ENCODE measurements around the gene LFNG. TPM values are rescaled to one million over a fixed set of nuclear protein-coding genes. Genes with fewer than 3 reads are reported as not detected.

The LFNG gene
- total RNA-seq, 1 donor from 2014 or later: 10.6 TPM

DNA sequence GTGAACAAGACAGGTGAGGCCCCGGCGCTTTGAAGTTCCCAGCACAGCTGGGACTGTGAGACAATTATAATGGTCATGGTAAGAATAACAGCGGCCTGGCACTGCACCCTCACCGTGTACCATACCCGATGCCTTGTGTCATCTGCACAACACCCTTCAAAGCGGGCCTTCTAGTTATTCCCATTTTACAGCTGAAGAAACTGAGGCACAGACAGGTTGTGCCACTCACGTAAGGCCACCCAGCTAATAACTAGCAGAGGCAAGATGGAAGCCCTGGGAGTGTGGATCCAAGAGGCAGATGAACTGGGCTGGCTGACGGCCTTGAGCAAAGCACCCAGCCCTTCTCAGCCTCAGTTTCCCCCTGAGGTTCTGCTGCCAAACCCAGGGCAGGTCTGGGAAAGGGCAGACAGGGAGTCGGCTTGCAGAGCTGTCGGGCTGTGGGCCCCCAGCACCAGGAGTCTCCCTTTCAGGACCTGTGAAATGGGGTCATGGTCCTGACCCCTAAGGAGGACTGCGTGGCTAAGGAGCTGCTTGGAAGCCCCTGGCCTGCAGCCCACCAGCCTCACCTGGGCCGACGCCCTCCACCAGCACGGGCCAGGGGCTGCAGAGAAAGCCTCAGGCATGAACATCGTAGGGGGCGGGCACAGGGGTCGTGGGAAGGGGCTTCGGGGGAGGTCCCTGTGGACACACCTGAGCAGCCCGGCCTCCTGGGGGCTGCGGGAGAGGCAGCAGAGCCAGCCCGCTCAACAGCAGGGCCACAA is 15.3 kb upstream of the LFNG start:
- Mint-ChIP-seq H3K27me3 (peaks cover 6% of the 10 kb centered on the region), H3K9me3 (ENCODE audit: low read depth) (no peaks in the 10 kb centered on the region), H3K4me1 (ENCODE audit: low read depth) (peaks cover 2% of the 10 kb centered on the region), H3K36me3 (ENCODE audit: insufficient read depth) (no peaks in the 10 kb centered on the region), H3K27ac (no peak overlapping the region), H3K4me3 (ENCODE audit: low read depth) (no peak overlapping the region)
- DNase-seq (ENCODE audit: low spot score, unreplicated experiment): no peak
- TF ChIP-seq, protein P1, sequence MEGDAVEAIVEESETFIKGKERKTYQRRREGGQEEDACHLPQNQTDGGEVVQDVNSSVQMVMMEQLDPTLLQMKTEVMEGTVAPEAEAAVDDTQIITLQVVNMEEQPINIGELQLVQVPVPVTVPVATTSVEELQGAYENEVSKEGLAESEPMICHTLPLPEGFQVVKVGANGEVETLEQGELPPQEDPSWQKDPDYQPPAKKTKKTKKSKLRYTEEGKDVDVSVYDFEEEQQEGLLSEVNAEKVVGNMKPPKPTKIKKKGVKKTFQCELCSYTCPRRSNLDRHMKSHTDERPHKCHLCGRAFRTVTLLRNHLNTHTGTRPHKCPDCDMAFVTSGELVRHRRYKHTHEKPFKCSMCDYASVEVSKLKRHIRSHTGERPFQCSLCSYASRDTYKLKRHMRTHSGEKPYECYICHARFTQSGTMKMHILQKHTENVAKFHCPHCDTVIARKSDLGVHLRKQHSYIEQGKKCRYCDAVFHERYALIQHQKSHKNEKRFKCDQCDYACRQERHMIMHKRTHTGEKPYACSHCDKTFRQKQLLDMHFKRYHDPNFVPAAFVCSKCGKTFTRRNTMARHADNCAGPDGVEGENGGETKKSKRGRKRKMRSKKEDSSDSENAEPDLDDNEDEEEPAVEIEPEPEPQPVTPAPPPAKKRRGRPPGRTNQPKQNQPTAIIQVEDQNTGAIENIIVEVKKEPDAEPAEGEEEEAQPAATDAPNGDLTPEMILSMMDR (IDR thresholded peaks at IDR 0.05; ENCODE audit: unreplicated experiment): no peak

DNA sequence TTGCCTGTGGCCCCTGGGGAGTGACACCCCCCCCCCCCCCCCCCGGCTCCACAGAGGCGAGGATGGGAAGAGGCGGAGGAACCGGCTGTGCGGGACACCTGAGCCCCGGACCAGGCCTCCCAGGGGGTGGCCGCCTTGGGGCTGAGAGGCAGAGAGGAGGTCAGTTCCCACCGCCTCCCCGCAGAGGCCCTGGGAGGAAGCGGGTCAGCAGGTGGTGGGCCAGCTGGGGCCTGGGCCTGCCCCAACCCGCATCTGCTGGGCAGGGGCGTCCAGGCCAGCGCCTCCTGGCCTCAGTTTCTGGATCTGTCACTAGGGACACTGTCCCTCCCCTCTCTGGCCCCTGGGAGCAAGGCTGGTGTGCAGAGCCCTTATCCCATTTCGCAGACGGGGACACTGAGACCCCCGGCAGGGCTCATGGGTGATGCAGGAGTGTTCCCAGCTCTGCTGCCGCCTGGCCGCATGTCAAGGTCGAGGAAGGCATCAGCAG is 14.6 kb upstream of the LFNG start:
- no peak for DNase-seq (ENCODE audit: low spot score, unreplicated experiment)
- H3K4me1 Mint-ChIP-seq (ENCODE audit: low read depth): peaks cover 2% of the 10 kb centered on the region
- H3K27ac Mint-ChIP-seq: no peak overlapping the region
- TF ChIP-seq, protein P1 (IDR thresholded peaks at IDR 0.05; ENCODE audit: unreplicated experiment): no peak
- no peaks in the 10 kb centered on the region for H3K36me3 Mint-ChIP-seq (ENCODE audit: insufficient read depth)
- H3K4me3 Mint-ChIP-seq (ENCODE audit: low read depth): no peak overlapping the region
- H3K27me3 Mint-ChIP-seq: peaks cover 6% of the 10 kb centered on the region
- H3K9me3 Mint-ChIP-seq (ENCODE audit: low read depth): no peaks in the 10 kb centered on the region

DNA sequence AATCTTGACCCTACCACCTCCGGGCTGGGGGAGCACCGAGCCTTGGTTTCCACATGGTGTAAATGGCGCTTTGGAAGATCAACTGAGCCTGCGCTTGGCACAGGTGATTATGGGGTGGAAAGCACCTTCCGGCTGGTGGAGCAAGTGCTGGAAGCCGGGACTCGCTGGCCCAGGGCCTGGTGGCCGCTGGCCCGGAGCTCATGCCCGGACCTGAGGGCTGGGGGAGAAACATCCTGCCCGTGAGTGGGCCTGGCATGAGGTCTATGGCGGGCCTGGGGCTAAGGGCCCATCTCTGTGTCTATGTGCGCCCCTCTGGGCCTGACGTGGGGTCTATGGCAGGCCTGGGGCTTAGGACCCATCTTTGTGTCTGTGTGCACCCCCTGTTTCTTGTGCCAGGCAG is 14.2 kb upstream of the LFNG start:
- Mint-ChIP-seq H3K4me1 (ENCODE audit: low read depth) (peaks cover 4% of the 10 kb centered on the region), H3K36me3 (ENCODE audit: insufficient read depth) (no peaks in the 10 kb centered on the region), H3K27me3 (peaks cover 5% of the 10 kb centered on the region), H3K9me3 (ENCODE audit: low read depth) (no peaks in the 10 kb centered on the region), H3K27ac (no peak overlapping the region), H3K4me3 (ENCODE audit: low read depth) (no peak overlapping the region)
- no peak for DNase-seq (ENCODE audit: low spot score, unreplicated experiment)
- TF ChIP-seq, protein P1 (IDR thresholded peaks at IDR 0.05; ENCODE audit: unreplicated experiment): no peak

DNA sequence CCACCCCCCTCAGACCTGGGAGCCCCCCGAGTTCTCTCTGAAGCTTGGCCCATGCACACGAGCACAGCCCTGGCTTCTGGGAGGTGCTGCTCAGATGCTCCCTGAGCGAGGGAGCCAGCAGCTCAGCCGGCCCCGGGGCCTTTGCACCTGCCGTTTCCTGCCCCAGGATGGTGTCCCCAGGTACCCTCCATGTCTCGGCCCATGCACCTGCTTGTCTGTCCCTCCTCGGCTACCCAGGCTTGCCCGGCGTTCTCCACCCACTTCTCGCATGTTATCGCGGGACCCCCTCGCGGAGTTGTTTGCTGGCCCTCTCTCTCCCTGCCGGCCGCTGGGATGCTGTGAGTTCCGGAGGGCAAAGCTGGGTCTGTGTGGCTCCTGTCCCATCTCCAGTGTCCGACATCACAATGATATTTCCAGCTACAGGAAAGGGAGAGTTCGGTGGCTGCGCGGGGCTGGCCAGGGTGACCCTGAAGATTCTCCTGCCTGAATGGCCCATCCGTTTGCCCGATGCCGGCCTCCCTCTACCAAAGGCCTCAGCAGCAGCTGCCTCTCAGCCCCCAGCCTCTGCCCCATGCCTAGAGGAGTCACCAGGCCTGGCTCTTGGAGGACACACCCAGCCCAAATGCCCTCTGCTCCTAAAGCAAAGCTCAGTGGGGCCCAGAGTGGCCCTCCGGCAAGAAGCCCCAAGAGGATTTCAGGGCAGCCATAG is 12.2 kb upstream of the LFNG start:
- TF ChIP-seq, protein P1 (IDR thresholded peaks at IDR 0.05; ENCODE audit: unreplicated experiment): no peak
- Mint-ChIP-seq H3K9me3 (ENCODE audit: low read depth) (no peaks in the 10 kb centered on the region), H3K27ac (no peak overlapping the region), H3K4me1 (ENCODE audit: low read depth) (peaks cover 10% of the 10 kb centered on the region), H3K27me3 (no peaks in the 10 kb centered on the region), H3K4me3 (ENCODE audit: low read depth) (no peak overlapping the region), H3K36me3 (ENCODE audit: insufficient read depth) (no peaks in the 10 kb centered on the region)
- DNase-seq (ENCODE audit: low spot score, unreplicated experiment): no peak

DNA sequence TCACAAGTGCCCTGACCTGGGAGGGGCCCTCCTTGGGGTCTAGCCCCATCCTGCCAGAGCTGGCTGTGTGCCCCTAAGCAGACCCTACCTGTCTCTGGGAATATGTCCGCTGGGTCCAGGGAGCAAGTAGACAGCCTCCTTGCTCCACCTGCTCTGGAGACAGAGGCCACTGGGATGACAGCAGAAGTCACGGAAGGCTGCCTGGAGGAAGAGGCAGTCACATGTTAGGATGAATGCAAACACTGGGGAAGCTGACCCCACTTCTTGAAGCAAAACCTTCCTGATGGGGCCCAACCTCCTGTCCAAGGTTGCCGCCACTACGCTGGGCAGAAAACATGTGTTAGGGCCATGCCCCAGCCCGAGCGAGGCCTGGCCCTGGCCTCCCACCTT is 11.7 kb upstream of the LFNG start:
- H3K4me3 Mint-ChIP-seq (ENCODE audit: low read depth): no peak overlapping the region
- no peaks in the 10 kb centered on the region for H3K36me3 Mint-ChIP-seq (ENCODE audit: insufficient read depth)
- H3K4me1 Mint-ChIP-seq (ENCODE audit: low read depth): peaks cover 15% of the 10 kb centered on the region
- DNase-seq (ENCODE audit: low spot score, unreplicated experiment): no peak
- no peak overlapping the region for H3K27ac Mint-ChIP-seq
- H3K9me3 Mint-ChIP-seq (ENCODE audit: low read depth): no peaks in the 10 kb centered on the region
- peaks cover 3% of the 10 kb centered on the region for H3K27me3 Mint-ChIP-seq
- TF ChIP-seq, protein P1 (IDR thresholded peaks at IDR 0.05; ENCODE audit: unreplicated experiment): no peak
